ENCODE results near the gene NKPD1.
"Not testable (repeated sequence)": the region's sequence is repeated elsewhere in the genome, so short reads cannot be mapped to it uniquely, and the experiment has no call there.

NKPD1 gene

DNA sequence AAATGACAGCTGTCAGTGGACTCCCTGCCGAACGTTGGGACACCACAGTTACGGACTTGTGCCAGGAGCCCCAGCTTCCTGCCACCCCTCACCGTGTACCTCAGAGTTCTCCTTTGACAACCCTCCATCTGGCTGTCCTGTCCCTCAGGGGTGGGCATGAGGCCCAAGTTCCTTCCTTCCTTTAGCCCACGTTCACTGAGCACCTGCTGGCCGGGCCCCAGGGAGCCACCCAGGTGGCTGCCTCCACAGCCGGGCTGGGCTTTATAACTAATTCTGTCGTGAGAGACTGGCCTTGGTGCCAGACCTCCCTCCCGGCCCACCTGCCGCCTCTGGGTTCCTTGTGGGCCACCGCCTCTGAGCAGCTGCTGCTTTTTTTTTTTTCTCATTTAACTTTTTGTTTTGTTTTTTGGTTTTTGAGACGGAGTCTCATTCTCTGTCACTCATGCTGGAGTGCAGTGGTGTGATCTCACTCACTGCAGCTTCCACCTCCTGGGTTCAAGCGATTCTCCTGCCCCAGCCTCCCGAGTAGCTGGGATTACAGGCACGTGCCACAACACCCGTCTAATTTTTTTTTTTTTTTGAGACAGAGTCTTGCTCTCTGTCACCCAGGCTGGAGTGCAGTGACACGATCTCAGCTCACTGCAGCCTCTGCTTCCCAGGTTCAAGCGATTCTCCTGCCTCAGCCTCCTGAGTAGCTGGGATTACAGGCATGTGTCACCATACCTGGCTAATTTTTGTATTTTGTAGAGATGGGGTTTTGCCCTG is 42.0 kb downstream of the NKPD1 start:
- not testable (repeated sequence) for DNase-seq (ENCODE audit: low read depth in 2 of 2)

DNA sequence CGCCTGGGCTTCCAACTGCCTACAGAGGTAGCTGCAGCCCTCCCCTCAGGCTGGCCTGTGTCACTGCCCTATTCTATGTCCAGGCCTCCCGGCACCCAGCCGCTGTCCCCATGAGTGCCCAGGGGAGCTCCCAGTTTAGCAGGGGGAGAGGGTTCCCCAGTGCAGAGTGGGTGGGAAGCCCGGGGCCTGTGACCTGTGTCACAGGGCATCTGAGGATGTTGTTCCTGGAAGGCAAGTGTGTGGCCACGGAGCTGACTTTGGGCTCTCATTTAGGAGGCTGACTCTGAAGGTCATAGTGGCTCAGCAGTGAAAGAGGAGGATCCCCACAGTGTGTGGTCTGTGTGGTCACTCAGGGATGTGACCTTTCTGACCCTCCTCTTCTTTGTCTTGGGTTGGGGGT is 42.7 kb downstream of the NKPD1 start:
- no peak for DNase-seq (ENCODE audit: low read depth in 2 of 2)

DNA sequence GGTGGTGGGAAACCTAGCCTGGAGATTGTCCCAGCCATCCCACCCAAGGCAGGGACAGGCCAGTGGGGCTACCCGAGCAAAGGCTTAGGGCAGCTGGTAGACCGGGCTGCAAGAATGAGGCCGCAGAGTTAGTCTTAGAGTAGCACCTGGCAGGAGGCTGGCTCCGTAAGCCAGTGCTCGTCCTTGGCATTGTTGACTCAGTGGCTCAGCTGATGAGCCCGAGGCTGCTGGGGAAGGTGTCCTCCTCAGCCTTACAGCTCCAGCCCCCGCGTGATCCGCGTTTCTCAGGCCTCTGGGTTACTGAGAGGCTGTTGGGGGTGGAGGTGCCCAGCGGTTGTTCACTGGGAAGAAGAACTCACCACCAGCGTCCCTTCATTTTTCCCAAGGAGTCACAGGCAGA is 43.1 kb downstream of the NKPD1 start:
- DNase-seq (ENCODE audit: low read depth in 2 of 2): no peak

DNA sequence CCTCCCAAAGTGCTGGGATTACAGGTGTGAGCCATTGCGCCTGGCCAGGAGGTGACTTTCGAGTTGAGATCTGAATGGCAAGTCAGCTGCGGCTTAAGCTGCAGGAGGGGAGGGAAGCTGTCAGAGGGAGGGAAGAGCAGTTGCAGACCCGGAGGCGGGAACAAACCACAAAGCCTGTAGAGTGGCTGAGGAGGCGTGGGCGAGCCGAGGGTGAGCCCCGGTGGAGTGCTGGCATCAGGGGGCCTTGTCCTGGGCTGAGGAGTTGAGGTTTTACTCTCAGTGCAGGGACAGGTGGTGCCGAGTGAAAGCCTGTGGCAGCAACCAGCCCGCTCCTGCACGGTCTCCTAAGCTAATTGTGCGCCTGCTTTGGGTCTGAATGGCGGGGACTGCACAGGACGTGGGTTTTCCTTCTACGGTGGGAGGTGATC is 43.6 kb downstream of the NKPD1 start:
- DNase-seq (ENCODE audit: low read depth in 2 of 2): no peak

DNA sequence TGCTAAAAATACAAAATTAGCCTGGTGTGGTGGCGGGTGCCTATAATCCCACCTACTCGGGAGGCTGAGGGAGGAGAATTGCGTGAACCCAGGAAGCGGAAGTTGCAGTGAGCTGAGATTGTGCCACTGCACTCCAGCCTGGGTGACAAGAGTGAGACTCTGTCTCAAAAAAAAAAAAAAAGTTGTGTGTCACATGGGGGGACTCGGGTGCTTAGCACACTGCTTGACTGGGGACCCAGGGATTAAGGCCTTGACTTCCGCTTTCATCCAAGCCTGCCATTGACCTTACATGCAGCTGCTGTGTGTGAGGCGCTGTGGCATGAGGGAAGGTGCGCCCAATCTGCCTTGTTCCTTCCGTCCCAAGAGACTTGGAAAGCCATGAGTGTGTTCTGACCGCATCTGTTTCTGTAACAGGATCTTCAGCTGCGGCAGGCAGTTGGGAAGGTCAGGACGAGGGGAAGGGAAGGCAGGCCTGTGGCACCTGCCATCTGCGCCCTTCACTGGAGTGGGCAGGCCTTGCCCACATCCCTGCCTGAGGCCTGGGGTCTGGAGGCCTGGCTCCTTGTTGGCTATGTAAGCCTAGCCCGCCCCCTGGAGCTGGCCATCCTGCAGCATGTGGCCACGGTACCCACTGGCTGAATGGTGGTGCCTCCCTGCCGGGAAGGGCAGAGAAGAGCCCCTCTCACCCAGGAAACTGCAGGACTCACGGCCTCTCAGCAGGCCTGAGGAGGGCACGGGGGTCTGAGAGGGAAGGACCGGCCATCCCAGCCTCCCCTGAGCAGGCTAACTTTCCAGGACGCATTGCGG is 44.8 kb downstream of the NKPD1 start:
- no peak for DNase-seq (ENCODE audit: low read depth in 2 of 2)

DNA sequence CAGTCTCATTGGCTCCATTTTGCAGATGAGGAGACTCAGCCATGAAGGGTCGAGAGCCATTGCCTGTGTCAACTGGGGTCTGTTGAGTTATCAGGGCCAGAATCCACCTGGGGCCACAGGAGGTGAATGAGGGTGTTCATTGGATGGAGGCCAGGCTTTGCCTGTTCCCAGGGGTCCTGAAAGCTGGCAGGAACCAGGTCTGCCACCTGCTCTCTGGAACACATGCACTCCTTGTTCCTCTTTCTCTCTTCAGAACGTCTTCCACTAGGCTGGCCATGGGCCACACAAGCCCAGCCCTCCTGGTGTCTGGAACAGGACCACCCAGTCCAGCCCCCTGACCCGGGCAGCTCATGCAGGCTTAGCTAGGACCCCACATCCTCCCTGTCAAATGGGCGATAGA is 46.7 kb downstream of the NKPD1 start:
- no peak for DNase-seq (ENCODE audit: low read depth in 2 of 2)

DNA sequence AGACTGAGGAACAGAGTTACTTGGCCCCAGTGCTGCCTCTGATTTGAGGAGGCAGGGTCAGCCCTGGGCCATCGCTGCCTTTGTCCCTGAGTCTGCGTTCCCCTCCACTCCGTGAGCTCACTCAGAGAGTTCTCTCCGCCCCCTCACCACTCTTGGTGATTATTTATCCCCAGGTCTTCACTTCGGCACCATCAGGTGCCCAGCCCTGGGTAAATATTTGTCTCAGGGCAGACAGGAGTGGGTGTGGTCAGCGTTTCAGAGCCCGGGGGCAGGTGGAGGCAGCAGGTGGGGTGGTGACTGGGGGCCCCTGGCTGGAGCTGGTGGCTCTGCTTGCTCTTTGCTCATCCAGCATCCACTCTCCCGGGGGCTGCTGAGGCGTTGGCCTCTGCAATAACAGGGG is 47.2 kb downstream of the NKPD1 start:
- DNase-seq (ENCODE audit: low read depth in 2 of 2): no peak

DNA sequence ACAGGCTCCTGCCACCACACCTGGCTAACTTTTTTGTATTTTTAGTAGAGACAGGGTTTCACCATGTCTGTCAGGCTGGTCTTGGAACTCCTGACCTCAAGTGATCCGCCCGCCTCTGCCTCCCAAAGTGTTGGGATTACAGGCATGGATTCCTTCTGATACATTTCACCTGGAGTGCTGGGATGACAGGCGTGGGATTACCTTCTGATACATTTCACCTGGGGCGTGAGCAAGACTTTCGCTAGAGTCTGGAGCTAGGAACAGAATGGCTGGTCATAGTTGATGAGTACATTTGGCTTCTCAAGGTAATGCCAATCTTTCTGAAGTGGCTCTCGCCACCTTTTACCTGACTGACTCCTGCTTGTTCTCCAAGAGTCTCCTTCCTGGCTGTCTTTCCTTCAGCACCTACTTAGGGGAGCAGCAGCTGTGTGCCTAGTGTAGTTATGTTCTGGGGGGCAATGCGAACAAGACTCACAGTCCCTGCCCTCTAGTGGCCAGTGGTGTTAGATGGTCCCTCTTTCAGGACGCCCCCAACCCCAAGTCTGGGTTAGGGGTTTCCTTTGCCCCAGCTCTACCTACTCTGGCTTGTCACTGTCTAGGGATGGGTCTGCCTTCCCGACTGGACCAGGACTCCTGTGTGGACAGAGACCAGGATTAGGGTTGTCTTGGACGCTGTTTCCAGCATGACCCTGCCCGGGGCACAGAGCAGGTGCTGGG is 48.5 kb downstream of the NKPD1 start:
- DNase-seq (ENCODE audit: low read depth in 2 of 2): no peak

All from stimulated activated CD8-positive, alpha-beta memory T cell treated with anti-CD3 and anti-CD28 coated beads, Interleukin-2, amount 100 ng/mL, for 1 hour (primary cell).